ENCODE data around the gene PRXL2C.

DNA sequence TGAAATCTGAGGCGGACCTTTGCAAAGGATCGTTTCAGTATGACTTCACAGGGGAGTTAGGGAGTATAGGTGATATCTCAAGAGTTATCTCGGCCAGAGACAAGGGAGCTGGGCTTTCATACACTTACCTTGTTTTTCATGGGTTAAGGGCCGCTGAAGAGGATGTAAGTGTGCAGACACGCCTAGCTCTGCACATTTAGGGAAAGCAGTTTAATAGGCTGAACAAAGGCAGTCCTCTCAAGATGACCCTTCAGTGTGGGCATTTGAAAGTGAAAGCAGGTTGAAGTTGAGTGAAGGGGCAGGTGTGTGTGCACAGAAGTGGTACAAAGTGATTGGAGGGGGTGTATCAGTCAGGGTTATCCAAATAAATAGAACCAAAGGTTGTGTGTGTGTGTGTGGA lies 33.1 kb upstream of the PRXL2C start:
- TF ChIP-seq GABPA (tag; conservative IDR thresholded peaks at IDR 0.05; ENCODE audit: low read depth) (no peak), STAG1 (CRISPR knock-in tag; IDR thresholded peaks at IDR 0.05; ENCODE audit: borderline replicate concordance) (no peak), MAFF (IDR thresholded peaks at IDR 0.05; ENCODE audit: low read length) (no peak), NFATC3 (IDR thresholded peaks at IDR 0.05) (no peak), MXI1 (IDR thresholded peaks at IDR 0.05; ENCODE audit: low read depth, low read length) (no peak), MAFK (IDR thresholded peaks at IDR 0.05; ENCODE audit: low read length) (no peak), CBX3 (IDR thresholded peaks at IDR 0.05; ENCODE audit: borderline replicate concordance in 1 of 2, low read length in 2 of 2) (no peak)
- TF ChIP-seq, protein P1, sequence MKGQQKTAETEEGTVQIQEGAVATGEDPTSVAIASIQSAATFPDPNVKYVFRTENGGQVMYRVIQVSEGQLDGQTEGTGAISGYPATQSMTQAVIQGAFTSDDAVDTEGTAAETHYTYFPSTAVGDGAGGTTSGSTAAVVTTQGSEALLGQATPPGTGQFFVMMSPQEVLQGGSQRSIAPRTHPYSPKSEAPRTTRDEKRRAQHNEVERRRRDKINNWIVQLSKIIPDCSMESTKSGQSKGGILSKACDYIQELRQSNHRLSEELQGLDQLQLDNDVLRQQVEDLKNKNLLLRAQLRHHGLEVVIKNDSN (CRISPR knock-in tag; IDR thresholded peaks at IDR 0.05) = no peak
- TF ChIP-seq, protein P2, sequence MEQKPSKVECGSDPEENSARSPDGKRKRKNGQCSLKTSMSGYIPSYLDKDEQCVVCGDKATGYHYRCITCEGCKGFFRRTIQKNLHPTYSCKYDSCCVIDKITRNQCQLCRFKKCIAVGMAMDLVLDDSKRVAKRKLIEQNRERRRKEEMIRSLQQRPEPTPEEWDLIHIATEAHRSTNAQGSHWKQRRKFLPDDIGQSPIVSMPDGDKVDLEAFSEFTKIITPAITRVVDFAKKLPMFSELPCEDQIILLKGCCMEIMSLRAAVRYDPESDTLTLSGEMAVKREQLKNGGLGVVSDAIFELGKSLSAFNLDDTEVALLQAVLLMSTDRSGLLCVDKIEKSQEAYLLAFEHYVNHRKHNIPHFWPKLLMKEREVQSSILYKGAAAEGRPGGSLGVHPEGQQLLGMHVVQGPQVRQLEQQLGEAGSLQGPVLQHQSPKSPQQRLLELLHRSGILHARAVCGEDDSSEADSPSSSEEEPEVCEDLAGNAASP (IDR thresholded peaks at IDR 0.05) = no peak
